GM12875 (cell line): Measurements from ENCODE around the gene KMT2D.
A peak's percentile ranks its signal among the peaks of the same experiment; 100 is the strongest.

ENCODE experiments used
- H3K4me3 ChIP-seq: one replicate; pipeline ENCODE4 v1.5.1; 2011; ENCODE audit warnings: low read depth, low read length, control low read depth
- TF ChIP-seq, protein P1 (sequence below): IDR thresholded peaks from 2 replicates; pipeline ENCODE4 v1.5.1; 2011; ENCODE audit warnings: low read depth, mild to moderate bottlenecking, control low read depth, inconsistent platforms, low read length, moderate library complexity, borderline replicate concordance; ENCODE audit not compliant: insufficient read depth

KMT2D gene

GRCh38 chr12:49092816-49093406, 32.3 kb upstream of the KMT2D start:
- H3K4me3 ChIP-seq, result no peak overlapping the region
- TF ChIP-seq, protein P1, sequence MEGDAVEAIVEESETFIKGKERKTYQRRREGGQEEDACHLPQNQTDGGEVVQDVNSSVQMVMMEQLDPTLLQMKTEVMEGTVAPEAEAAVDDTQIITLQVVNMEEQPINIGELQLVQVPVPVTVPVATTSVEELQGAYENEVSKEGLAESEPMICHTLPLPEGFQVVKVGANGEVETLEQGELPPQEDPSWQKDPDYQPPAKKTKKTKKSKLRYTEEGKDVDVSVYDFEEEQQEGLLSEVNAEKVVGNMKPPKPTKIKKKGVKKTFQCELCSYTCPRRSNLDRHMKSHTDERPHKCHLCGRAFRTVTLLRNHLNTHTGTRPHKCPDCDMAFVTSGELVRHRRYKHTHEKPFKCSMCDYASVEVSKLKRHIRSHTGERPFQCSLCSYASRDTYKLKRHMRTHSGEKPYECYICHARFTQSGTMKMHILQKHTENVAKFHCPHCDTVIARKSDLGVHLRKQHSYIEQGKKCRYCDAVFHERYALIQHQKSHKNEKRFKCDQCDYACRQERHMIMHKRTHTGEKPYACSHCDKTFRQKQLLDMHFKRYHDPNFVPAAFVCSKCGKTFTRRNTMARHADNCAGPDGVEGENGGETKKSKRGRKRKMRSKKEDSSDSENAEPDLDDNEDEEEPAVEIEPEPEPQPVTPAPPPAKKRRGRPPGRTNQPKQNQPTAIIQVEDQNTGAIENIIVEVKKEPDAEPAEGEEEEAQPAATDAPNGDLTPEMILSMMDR, result no peak

DNA sequence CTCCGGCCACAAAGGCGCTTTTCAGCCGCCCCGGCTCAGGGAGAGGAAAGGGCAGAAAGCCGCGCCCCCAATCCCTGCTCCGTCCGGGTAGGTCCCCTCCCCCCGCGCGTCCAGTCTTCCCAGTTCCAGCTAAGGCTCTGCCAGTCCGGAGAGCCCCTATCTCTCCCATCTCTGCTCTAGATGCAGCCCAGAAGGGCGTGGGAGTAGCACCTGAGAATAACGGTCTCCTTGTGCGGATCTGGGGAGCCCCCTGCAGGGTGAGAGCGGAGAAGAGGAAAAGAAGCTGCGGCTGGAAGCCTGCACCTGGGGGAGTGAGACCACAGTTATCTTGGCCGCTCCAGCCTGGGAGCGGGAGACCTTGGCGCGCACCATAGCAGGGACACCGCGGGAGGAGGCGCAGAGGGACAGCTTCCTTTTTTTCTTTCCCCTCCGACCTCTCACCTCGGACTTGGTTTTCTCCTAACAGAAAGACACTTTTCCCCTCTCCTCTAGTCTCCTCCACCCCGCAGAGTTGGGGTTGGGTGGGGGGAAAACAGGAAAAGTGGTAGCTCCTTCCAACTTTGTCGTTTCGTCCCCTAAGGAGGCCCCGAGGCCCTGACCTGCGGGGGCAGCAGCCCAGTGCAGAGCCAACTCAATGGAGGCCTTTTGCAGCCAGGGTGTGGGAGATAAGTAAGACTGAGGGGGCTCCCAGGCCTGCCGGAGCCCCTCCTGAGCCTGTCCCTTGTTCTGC, 31.7 kb upstream of the KMT2D start:
- TF ChIP-seq, protein P1, result peak; percentile 56; the same call in 1 of the 2 replicates
- H3K4me3 ChIP-seq, result no peak overlapping the region

DNA sequence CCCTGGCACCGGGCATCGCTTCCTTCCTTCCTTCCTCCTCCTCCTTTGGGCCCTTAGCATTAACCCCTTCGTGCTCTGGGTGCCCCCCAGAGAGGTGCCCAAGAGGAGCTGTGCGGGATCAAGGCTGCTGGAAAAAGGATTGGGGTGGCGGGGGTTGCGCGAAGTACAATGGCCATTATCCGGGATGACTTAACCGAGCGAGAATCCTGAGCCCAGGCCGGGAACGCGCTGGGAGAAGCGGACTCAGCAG, 31.2 kb upstream of the KMT2D start:
- TF ChIP-seq, protein P1, result no peak
- H3K4me3 ChIP-seq, result no peak overlapping the region

GRCh38 chr12:49091056-49091835, 30.7 kb upstream of the KMT2D start:
- TF ChIP-seq, protein P1, result no peak
- no peak overlapping the region for H3K4me3 ChIP-seq

DNA sequence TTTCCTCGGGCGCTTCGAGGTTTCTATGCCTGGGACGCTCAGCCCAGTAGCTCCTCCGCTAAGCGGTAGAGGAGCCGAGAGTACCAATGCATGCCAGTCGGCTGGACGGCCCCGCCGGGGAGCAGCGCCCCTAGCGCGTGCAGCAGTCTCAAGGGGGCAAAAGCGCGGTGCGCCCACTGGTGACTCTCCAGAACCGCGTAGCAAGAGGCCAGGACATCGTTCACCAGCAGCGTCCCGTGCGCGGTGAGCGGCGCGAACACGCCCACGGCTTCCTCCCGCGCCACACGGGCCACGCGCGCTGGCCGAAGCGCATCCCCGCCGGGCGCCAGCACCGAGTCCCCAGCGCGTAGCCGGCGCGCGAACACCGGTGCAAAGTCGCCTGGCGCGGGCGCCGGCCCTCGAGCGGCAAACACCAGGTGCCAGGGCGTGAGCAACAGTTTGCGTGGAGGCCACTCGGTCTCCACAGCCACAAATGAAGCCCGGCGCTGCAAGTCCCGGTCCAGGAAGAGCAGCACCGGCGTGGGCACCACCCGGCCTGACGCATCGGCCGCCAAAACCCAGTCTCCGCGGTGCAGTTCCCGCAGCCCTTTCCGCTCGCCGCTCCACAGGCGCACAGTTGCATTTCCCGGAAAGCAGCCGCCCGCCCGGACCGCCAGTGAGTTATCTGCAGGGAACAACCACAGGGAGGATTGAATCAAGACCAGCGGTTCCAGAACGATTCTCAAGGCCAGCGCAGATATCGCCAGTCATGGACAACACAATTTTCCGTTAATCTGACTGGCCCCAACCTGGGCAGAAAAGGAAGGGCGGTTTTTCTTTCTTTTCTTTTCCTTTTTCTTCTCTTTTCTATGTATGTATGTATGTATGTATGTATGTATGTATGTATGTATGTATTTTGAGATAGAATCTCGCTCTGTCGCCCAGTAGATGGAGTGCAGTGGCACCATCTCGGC, 29.5 kb upstream of the KMT2D start:
- TF ChIP-seq, protein P1, result peak; percentile 38
- H3K4me3 ChIP-seq, result no peak overlapping the region

DNA sequence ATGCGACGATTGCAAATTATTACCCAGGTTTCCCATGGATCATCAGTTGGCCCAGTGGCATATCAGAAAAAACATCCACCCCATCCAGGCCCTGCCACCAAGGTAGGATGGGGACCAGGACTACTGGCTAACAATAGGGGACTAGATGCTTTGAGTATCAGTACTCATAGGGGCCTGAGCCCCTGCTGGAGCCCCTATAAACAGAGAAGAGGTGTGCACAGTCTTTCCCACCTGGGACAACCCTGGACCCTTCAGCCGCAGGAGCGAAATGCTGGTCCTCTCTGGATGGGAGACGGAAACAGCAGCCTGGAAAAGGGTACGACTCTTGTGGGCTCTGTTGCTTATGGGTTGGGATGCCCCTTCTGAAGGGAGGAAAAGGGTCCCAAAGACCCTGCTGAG, 28.3 kb upstream of the KMT2D start:
- no peak overlapping the region for H3K4me3 ChIP-seq
- TF ChIP-seq, protein P1, result no peak
